Loucy (cell line): ENCODE results near the gene PCLO.

Source experiments
- CTCF ChIP-seq: fragments of 200-600 bp; sonication (generic); conservative IDR thresholded peaks from 2 replicates; pipeline ENCODE4 v1.5.1; 2014; ENCODE audit warnings: mild to moderate bottlenecking, antibody characterized with exemption, low read length
- EZH2phosphoT487 ChIP-seq: fragments of 200-600 bp; IDR thresholded peaks from 2 replicates; pipeline ENCODE4 v1.6.1; 2018; ENCODE audit warnings: antibody characterized with exemption, mild to moderate bottlenecking, moderate library complexity, borderline replicate concordance

DNA sequence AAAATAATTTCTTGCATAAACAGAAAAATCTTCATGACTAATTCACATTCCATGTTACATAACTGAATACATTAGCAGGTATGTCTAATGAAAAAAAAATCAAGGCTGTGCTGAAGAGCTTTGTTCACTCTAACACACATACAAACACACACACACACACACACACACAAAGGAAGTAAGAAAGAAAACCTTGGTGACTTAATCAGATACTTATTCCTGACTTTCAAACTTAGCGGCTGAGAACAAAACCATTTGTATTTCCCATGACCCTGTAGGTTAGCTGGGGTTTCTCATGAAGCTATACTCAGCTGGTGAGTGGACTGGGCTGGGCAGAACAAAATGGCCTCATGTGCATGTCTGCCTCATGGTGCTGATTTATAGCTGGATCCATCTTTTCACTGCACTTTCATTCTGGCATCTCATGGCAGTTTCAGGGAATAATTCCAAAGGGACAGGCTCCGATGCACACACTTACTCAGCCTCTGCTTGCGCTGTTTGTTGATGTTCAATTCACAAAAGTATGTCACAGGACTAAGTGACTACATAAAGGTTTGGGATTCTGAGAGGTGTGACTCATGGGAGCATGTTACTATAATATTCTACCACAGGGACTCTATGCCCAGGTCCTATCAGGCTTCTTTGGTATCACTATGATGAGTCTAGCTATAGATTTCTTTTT is 161.2 kb downstream of the PCLO start:
- TF ChIP-seq CTCF = no peak
- TF ChIP-seq EZH2phosphoT487 = no peak
